HG03457 (cell line): ENCODE measurements around the gene POMGNT1.

Experiments
- ATAC-seq: cut with Tn5 transposase; IDR thresholded peaks from one replicate; pipeline ENCODE4 v1.9.1; 2021; ENCODE audit warnings: moderate number of reproducible peaks; ENCODE audit not compliant: unreplicated experiment

POMGNT1 gene

GRCh38 chr1:46158312-46159281, 39.6 kb downstream of the POMGNT1 start:
- peak; percentile 53 for ATAC-seq

DNA sequence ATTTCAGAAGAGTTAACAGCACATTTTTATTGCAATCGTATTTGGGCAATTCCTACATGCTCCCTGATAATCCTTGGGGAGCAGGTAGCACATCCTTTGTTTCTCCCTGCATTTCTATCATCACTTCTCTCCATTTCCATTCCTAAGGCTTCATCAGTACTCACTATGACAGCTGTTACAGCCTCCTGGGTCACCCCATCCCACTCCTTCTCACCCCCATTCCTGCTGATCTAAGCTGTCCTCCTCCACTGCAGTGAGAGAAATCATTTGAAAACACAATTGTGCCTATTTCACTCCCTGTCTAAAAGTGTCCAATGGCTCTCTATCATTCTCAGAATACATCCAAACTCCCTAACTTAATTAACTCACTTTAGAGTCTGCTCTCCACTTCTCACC, 40.3 kb downstream of the POMGNT1 start:
- no peak for ATAC-seq

DNA sequence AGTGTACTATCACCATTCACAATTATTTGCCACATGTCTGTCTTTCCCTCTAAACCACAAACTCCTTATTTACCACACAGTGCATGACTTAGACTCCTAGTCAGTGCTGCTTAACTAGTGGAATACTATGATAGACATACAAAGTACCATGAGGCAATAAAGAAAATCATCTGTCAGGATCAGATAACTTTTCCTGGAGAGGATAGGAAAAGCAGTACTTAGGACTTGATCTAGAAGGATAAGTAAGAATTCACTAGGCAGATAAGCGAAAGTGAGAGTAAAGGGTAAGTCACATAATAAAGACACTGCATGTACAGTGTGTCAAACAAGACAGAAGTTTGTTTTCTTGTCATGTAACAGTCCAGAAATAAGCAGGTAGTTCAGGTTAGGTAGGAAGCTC, 44.5 kb downstream of the POMGNT1 start:
- no peak for ATAC-seq

DNA sequence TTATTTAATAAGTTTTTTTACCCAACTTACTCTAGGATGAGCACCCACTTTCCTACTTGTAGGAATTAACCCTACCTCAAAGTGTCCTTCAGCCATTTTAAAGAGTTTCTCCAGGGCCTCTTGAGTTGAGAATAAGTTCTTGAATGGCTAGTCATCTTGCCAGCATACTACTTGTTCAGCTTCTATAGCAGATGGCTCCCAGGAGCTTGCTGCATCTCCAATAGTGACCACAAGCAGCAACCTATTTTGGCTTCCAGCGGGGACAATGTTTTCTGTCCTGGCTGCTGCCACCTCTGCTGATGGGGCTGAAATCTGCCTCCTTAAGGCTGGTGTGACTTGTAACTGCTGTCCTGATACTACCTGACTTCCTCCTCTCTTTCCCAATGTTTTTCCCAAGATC, 45.0 kb downstream of the POMGNT1 start:
- no peak for ATAC-seq

GRCh38 chr1:46152016-46152415, 46.2 kb downstream of the POMGNT1 start:
- ATAC-seq, result no peak

DNA sequence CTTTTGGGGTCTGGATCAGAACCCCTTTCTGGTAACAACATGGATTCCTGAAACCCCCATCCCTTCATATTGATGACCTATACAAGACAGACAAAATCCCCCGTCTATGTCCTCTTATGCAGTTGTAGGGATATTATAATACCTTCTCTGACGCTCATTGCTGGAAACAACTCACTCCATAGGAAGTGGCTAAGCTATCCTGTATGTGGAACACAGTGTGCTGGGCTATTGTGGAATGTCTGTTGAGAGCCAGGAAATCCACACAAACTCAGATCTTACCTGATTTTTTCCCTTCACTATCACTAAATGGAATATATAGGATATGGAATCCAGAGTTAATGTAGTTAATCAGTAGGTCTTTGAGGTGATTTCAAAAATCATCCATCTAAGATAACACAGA, 48.1 kb downstream of the POMGNT1 start:
- no peak for ATAC-seq

DNA sequence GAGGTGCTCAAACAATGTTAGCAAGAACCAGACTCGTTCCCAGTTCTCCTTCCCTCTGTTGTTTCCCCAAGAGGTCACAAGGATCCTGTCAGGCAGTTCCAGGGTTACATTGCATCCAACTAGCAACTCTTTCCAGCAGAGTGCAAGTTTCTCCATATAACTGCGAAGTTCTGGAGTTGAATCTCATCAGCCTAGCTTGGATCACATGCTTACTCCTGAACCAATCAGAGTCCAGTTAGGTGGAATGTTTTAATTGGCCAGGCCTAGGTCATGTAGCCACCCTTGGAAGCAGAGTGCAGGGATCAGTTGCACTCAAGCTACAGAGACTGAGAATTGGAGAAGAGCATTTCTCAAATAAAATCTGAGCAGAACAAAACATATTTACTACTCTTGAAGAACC, 49.9 kb downstream of the POMGNT1 start:
- no peak for ATAC-seq
